ENCODE data around the gene ZNF524.

- TF ChIP-seq CTCF (IDR thresholded peaks at IDR 0.05; ENCODE audit: low read length) (no peak), EZH2 (optimal IDR thresholded peaks at IDR 0.05; ENCODE audit: low read depth, low read length) (no peak)
Observed at GRCh38 chr19:55599468-55599841, 633 bp upstream of the ZNF524 start, which contains the start of gene FIZ1.
